Smooth muscle cell (in vitro differentiated cells): ENCODE data around the gene ASPSCR1. TPM values are rescaled to one million over a fixed set of nuclear protein-coding genes. Genes with fewer than 3 reads are reported as not detected.
"Not testable (repeated sequence)": the region's sequence is repeated elsewhere in the genome, so short reads cannot be mapped to it uniquely, and the experiment has no call there.

Source experiments
- DNase-seq: peaks from one replicate; lab custom pipeline; 2025; ENCODE audit not compliant: unreplicated experiment; lab: John Stamatoyannopoulos, UW
- H2AFZ ChIP-seq: fragments of 200-600 bp; sonication (generic); 2 replicates; pipeline ENCODE4 v1.6.0; 2016; ENCODE audit warnings: antibody characterized with exemption, low read depth, mild to moderate bottlenecking
- H3F3A ChIP-seq: fragments of 200-600 bp; sonication (generic); 2 replicates; pipeline ENCODE4 v1.6.0; 2017; ENCODE audit warnings: antibody characterized with exemption, low read depth
- H3K27ac ChIP-seq: fragments of 200-600 bp; sonication (generic); 2 replicates; pipeline ENCODE4 v1.5.1; 2016; ENCODE audit warnings: low read depth, mild to moderate bottlenecking
- H3K27me3 ChIP-seq: fragments of 200-600 bp; sonication (generic); 2 replicates; pipeline ENCODE4 v1.6.1; 2016; ENCODE audit warnings: low read depth, mild to moderate bottlenecking
- H3K36me3 ChIP-seq: fragments of 200-600 bp; sonication (generic); 2 replicates; pipeline ENCODE4 v1.5.1; 2016; ENCODE audit warnings: low read depth
- H3K4me1 ChIP-seq: fragments of 200-600 bp; sonication (generic); 2 replicates; pipeline ENCODE4 v1.5.1; 2016; ENCODE audit warnings: low read depth
- H3K4me2 ChIP-seq: fragments of 200-600 bp; sonication (generic); 2 replicates; pipeline ENCODE4 v1.6.0; 2016; ENCODE audit warnings: mild to moderate bottlenecking
- H3K4me3 ChIP-seq: fragments of 200-600 bp; sonication (generic); 2 replicates; pipeline ENCODE4 v1.5.1; 2016; ENCODE audit warnings: mild to moderate bottlenecking
- H3K79me2 ChIP-seq: fragments of 200-600 bp; sonication (generic); 2 replicates; pipeline ENCODE4 v1.6.0; 2016; ENCODE audit warnings: low read depth, mild to moderate bottlenecking
- H3K9ac ChIP-seq: fragments of 200-600 bp; sonication (generic); 2 replicates; pipeline ENCODE4 v1.6.0; 2016; ENCODE audit warnings: low read depth
- H3K9me3 ChIP-seq: fragments of 200-600 bp; sonication (generic); replicated peaks from 2 replicates; pipeline ENCODE4 v1.5.1; 2016; ENCODE audit warnings: low read depth
- H4K20me1 ChIP-seq: fragments of 200-600 bp; sonication (generic); 2 replicates; pipeline ENCODE4 v1.6.0; 2016; ENCODE audit warnings: low read depth
- CTCF ChIP-seq: fragments of 200-600 bp; sonication (generic); IDR thresholded peaks from 2 replicates; pipeline ENCODE4 v1.5.1; 2017; ENCODE audit warnings: borderline replicate concordance, mild to moderate bottlenecking, antibody characterized with exemption; ENCODE audit not compliant: insufficient read depth, poor library complexity, severe bottlenecking
- WGBS: methylation state at CpG from one replicate; pipeline ENCODE4 v1.1.7; 2016; ENCODE audit warnings: low lambda C conversion rate; 5-methylcytosine and 5-hydroxymethylcytosine counted together
- polyA plus RNA-seq: library from polyadenylated mRNA; unstranded; fragments of >200 nt; fragmentation: Nextera tagmentation; extraction: Ambion mirVana; gene quantifications from 2 replicates; pipeline ENCODE4 v1.2.1, GENCODE V29; 2016
- total RNA-seq: library from RNA; depleted of rRNA; stranded (reverse); fragments of >200 nt; gene quantifications from 2 replicates; pipeline ENCODE4 v1.2.3, GENCODE V29; 2014

The ASPSCR1 gene
- total and polyA plus RNA-seq, 2 experiments from 2014 or later = 28.4 to 44.0 TPM

DNA sequence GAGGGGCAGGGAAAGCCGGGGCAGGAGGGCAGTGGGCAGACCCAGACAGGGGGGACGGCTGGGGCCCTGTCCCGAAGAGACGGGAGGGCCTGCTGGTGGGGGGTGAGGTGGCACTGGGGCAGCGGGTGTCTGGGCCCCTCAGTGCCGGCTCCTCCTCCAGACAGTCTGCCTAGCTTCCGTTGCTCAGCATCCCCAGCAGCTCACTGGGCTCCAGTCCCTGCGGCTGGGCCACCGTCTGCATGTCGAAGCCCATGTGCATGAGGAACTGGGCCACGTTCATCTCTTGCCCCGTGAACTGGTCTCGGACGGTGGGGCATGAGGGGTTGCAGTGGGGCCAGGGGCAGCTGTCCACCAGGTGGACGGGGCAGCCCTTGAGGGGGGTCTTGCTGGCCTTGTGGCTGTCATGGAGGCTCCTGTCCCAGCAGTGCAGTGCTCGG is 24.6 kb upstream of the ASPSCR1 start:
- H3K4me3 ChIP-seq = no peak overlapping the region
- no peak overlapping the region for H2AFZ ChIP-seq
- H3K27ac ChIP-seq = no peak overlapping the region
- H3K9me3 ChIP-seq = no peaks in the 10 kb centered on the region
- no peak overlapping the region for H3K4me2 ChIP-seq
- no peaks in the 10 kb centered on the region for H3K27me3 ChIP-seq
- 82% methylated on average over 3 of the region's 16 CpGs for WGBS
- no peaks in the 10 kb centered on the region for H3K36me3 ChIP-seq
- H3K9ac ChIP-seq = no peak overlapping the region
- no peak for DNase-seq
- no peaks in the 10 kb centered on the region for H3F3A ChIP-seq
- TF ChIP-seq CTCF = no peak
- no peaks in the 10 kb centered on the region for H4K20me1 ChIP-seq
- no peaks in the 10 kb centered on the region for H3K79me2 ChIP-seq
- H3K4me1 ChIP-seq = no peaks in the 10 kb centered on the region

DNA sequence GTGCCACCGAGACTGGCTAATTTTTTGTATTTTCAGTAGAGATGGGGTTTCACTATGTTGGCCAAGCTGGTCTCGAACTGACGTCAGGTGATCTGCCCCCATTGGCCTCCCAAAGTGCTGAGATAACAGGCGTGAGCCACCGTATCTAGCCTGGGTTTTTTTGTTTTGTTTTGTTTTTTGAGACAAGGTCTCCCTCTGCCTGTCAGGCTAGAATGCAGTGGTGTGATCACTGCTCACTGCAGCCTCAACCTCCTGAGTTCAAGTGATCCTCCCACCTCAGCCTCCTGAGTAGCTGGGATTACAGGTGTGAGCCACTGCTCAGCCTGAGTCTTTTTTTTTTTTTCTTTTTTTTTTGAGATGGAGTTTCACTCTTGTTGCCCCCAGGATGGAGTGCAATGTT is 24.0 kb upstream of the ASPSCR1 start:
- not testable (repeated sequence) for H3K79me2 ChIP-seq, H3K4me2 ChIP-seq, H4K20me1 ChIP-seq, H3K27ac ChIP-seq, DNase-seq, H3K9ac ChIP-seq, H3K9me3 ChIP-seq, H3K27me3 ChIP-seq, H3F3A ChIP-seq, H3K4me3 ChIP-seq, H2AFZ ChIP-seq, H3K4me1 ChIP-seq, H3K36me3 ChIP-seq
- WGBS = 75% methylated on average over 5 of the region's 5 CpGs

GRCh38 chr17:81954131-81955057 is 23.0 kb upstream of the ASPSCR1 start:
- DNase-seq = no peak

More at GRCh38 chr17:81954131-81955057, 23.0 kb upstream of the ASPSCR1 start:
- H3K36me3 ChIP-seq = no peaks in the 10 kb centered on the region
- no peak overlapping the region for H2AFZ ChIP-seq
- H3K4me1 ChIP-seq = no peaks in the 10 kb centered on the region
- WGBS = 92% methylated on average over 19 of the region's 19 CpGs
- no peaks in the 10 kb centered on the region for H4K20me1 ChIP-seq
- no peak for TF ChIP-seq CTCF
- H3K4me2 ChIP-seq = no peak overlapping the region
- H3K9ac ChIP-seq = no peak overlapping the region
- H3F3A ChIP-seq = no peaks in the 10 kb centered on the region
- H3K9me3 ChIP-seq = no peaks in the 10 kb centered on the region
- peaks cover 12% of the 10 kb centered on the region for H3K27me3 ChIP-seq
- no peaks in the 10 kb centered on the region for H3K79me2 ChIP-seq
- H3K4me3 ChIP-seq = no peak overlapping the region
- no peak overlapping the region for H3K27ac ChIP-seq
